ENCODE measurements around the gene MTAP. TPM values are rescaled to one million over a fixed set of nuclear protein-coding genes. Genes with fewer than 3 reads are reported as not detected.

MTAP gene
- polyA plus RNA-seq, 1 donor (not counting 4 experiments of a cell fraction or from before 2014, with no cell fraction given) = 48.7 TPM

GRCh38 chr9:21803649-21804048 lies 1.2 kb downstream of the MTAP start:
- peak overlapping the region; percentile 81 for H3K27ac ChIP-seq (ENCODE audit: control insufficient read depth, insufficient read depth, low read length)
- no peaks in the 10 kb centered on the region for H3K9me3 ChIP-seq (ENCODE audit: control insufficient read depth, low read depth, low read length)
- dilution Hi-C loops (cut with MboI; ENCODE audit: extremely low pct_ligation_motif_present, low sequenced_read_pairs) = no loop called here
- peak overlapping the region; percentile 87 for H3K4me2 ChIP-seq (ENCODE audit: control insufficient read depth, extremely low read depth, insufficient read depth, low read depth, low read length)
- H3K36me3 ChIP-seq (ENCODE audit: control insufficient read depth in 2 of 2, extremely low read depth in 1 of 2, insufficient read depth in 2 of 2, low read length in 2 of 2) = peaks cover 8 to 19% of the 10 kb centered on the region in 2 experiments
- peaks cover 10% of the 10 kb centered on the region for H4K20me1 ChIP-seq (ENCODE audit: control insufficient read depth, extremely low read depth, insufficient read depth, low read length)
- no peak for TF ChIP-seq EZH2 (IDR thresholded peaks at IDR 0.05; ENCODE audit: low read length)
- TF ChIP-seq, protein P1, sequence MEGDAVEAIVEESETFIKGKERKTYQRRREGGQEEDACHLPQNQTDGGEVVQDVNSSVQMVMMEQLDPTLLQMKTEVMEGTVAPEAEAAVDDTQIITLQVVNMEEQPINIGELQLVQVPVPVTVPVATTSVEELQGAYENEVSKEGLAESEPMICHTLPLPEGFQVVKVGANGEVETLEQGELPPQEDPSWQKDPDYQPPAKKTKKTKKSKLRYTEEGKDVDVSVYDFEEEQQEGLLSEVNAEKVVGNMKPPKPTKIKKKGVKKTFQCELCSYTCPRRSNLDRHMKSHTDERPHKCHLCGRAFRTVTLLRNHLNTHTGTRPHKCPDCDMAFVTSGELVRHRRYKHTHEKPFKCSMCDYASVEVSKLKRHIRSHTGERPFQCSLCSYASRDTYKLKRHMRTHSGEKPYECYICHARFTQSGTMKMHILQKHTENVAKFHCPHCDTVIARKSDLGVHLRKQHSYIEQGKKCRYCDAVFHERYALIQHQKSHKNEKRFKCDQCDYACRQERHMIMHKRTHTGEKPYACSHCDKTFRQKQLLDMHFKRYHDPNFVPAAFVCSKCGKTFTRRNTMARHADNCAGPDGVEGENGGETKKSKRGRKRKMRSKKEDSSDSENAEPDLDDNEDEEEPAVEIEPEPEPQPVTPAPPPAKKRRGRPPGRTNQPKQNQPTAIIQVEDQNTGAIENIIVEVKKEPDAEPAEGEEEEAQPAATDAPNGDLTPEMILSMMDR (optimal IDR thresholded peaks at IDR 0.05 in 1 of 3, IDR thresholded peaks at IDR 0.05 in 1 of 3, conservative IDR thresholded peaks at IDR 0.05 in 1 of 3; ENCODE audit: extremely low read depth in 1 of 3, insufficient read depth in 2 of 3, low read length in 3 of 3) = no peak
- peak overlapping the region; percentile 83 for H3K9ac ChIP-seq (ENCODE audit: control insufficient read depth, extremely low read depth, insufficient read depth, low read length)
- no peaks in the 10 kb centered on the region for H3K27me3 ChIP-seq (ENCODE audit: control insufficient read depth, extremely low read depth, insufficient read depth, low read length)
- peaks cover 25% of the 10 kb centered on the region for H3K4me1 ChIP-seq (ENCODE audit: control insufficient read depth, extremely low read depth, insufficient read depth, low read length)
- no peak overlapping the region for H2AFZ ChIP-seq (ENCODE audit: control insufficient read depth, low read length)
- H3K79me2 ChIP-seq (ENCODE audit: control insufficient read depth, insufficient read depth, low read length) = peaks cover 66% of the 10 kb centered on the region
- DNase-seq (ENCODE audit: low read depth, low spot score) (no peak), FAIRE-seq (no peak)
- no peaks in the 10 kb centered on the region for H3K9me1 ChIP-seq (ENCODE audit: control insufficient read depth, extremely low read depth, insufficient read depth, low read length)
- peak overlapping the region; percentile 73 to 75 (median 74) for H3K4me3 ChIP-seq (ENCODE audit: control insufficient read depth in 2 of 3, extremely low read depth in 1 of 3, insufficient read depth in 2 of 3, low read depth in 1 of 3, low read length in 3 of 3)

- Histone ChIP-seq H3K9ac (ENCODE audit: control insufficient read depth, extremely low read depth, insufficient read depth, low read length) (no peak overlapping the region), H2AFZ (ENCODE audit: control insufficient read depth, low read length) (no peak overlapping the region), H3K27ac (ENCODE audit: control insufficient read depth, insufficient read depth, low read length) (no peak overlapping the region), H3K4me1 (ENCODE audit: control insufficient read depth, extremely low read depth, insufficient read depth, low read length) (peaks cover 25% of the 10 kb centered on the region), H3K27me3 (ENCODE audit: control insufficient read depth, extremely low read depth, insufficient read depth, low read length) (no peaks in the 10 kb centered on the region), H3K4me3 (ENCODE audit: control insufficient read depth in 2 of 3, extremely low read depth in 1 of 3, insufficient read depth in 2 of 3, low read depth in 1 of 3, low read length in 3 of 3) (peak overlapping the region; percentile 73 to 75 (median 74)), H3K79me2 (ENCODE audit: control insufficient read depth, insufficient read depth, low read length) (peaks cover 71% of the 10 kb centered on the region), H4K20me1 (ENCODE audit: control insufficient read depth, extremely low read depth, insufficient read depth, low read length) (peaks cover 10% of the 10 kb centered on the region), H3K9me1 (ENCODE audit: control insufficient read depth, extremely low read depth, insufficient read depth, low read length) (no peaks in the 10 kb centered on the region), H3K36me3 (ENCODE audit: control insufficient read depth in 2 of 2, extremely low read depth in 1 of 2, insufficient read depth in 2 of 2, low read length in 2 of 2) (peaks cover 12 to 21% of the 10 kb centered on the region in 2 experiments), H3K9me3 (ENCODE audit: control insufficient read depth, low read depth, low read length) (no peaks in the 10 kb centered on the region), H3K4me2 (ENCODE audit: control insufficient read depth, extremely low read depth, insufficient read depth, low read depth, low read length) (peak overlapping the region; percentile 87)
- DNase-seq (ENCODE audit: low read depth, low spot score) (no peak), FAIRE-seq (no peak)
- dilution Hi-C loops (cut with MboI; ENCODE audit: extremely low pct_ligation_motif_present, low sequenced_read_pairs) = no loop called here
- TF ChIP-seq, protein P1 (optimal IDR thresholded peaks at IDR 0.05 in 1 of 3, IDR thresholded peaks at IDR 0.05 in 1 of 3, conservative IDR thresholded peaks at IDR 0.05 in 1 of 3; ENCODE audit: extremely low read depth in 1 of 3, insufficient read depth in 2 of 3, low read length in 3 of 3) = no peak
- no peak for TF ChIP-seq EZH2 (IDR thresholded peaks at IDR 0.05; ENCODE audit: low read length)
Observed at GRCh38 chr9:21804331-21804730, 1.9 kb downstream of the MTAP start.
